Right lobe of liver (tissue), 4 donors: ENCODE measurements around the gene THBS3.

ENCODE experiments used
- POLR2A ChIP-seq: fragments of 450-650 bp; IDR thresholded peaks from one replicate; pipeline ENCODE4 v1.6.1; 2017; ENCODE audit warnings: antibody characterized with exemption, mild to moderate bottlenecking
- TF ChIP-seq, protein P1 (sequence below), 4 donors: fragments of 200-600 bp in 3 of 4; fragments of 450-650 bp in 1 of 4; IDR thresholded peaks; one replicate each; pipeline versions ENCODE4 v1.5.1 to v1.8.0; 2016 to 2022; ENCODE audit warnings: antibody characterized with exemption in 4 of 4, mild to moderate bottlenecking in 2 of 4
- donor health status: DM: no; HTN: no; CAD: no.
- donor health status: DM: no; HTN: no; CAD: no.
- donor health status: DM: no; HTN: yes; CAD: no.

GRCh38 chr1:155255243-155256007, 47.7 kb upstream of the THBS3 start, which contains the start of gene ENTREP3:
- TF ChIP-seq, protein P1, sequence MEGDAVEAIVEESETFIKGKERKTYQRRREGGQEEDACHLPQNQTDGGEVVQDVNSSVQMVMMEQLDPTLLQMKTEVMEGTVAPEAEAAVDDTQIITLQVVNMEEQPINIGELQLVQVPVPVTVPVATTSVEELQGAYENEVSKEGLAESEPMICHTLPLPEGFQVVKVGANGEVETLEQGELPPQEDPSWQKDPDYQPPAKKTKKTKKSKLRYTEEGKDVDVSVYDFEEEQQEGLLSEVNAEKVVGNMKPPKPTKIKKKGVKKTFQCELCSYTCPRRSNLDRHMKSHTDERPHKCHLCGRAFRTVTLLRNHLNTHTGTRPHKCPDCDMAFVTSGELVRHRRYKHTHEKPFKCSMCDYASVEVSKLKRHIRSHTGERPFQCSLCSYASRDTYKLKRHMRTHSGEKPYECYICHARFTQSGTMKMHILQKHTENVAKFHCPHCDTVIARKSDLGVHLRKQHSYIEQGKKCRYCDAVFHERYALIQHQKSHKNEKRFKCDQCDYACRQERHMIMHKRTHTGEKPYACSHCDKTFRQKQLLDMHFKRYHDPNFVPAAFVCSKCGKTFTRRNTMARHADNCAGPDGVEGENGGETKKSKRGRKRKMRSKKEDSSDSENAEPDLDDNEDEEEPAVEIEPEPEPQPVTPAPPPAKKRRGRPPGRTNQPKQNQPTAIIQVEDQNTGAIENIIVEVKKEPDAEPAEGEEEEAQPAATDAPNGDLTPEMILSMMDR (IDR thresholded peaks at IDR 0.05): no peak
- TF ChIP-seq POLR2A: no peak
